K562 (cell line): ENCODE measurements around the gene ANKH. TPM values are rescaled to one million over a fixed set of nuclear protein-coding genes. Genes with fewer than 3 reads are reported as not detected.

Experiments
- ATAC-seq: fragments of 200-7000 bp; cut with Tn5 transposase; 3 replicates; pipeline ENCODE4 v1.9.1; 2020; ENCODE audit warnings: moderate library complexity
- BruUV-seq: library from RNA; stranded (reverse); fragments of 400-500 nt; replicated peaks from 2 replicates; lab custom pipeline; 2021; lab: Mats Ljungman, UMichigan
- CTCF ChIA-PET: fragments of 300-600 bp; formaldehyde crosslinking; extraction: SDS; loops from one replicate; lab custom pipeline; 2021; ENCODE audit warnings: low intra/inter-chr PET ratio; lab: Yijun Ruan, JAX
- POLR2A ChIA-PET: fragments of 300-600, 350-650 bp; sonication (Branson Sonifier 250); formaldehyde crosslinking; extraction: SDS; loops from one replicate; lab custom pipeline; 2021; ENCODE audit warnings: antibody characterized with exemption, inconsistent platforms; lab: Yijun Ruan, JAX
- DNase-seq, 4 experiments: peaks; one replicate each; pipeline versions ENCODE4 v3.0.0 to v3.0.0-alpha.2; 2011 to 2018; ENCODE audit warnings: low spot score in 3 of 4, mixed read lengths in 3 of 4; ENCODE audit errors: extremely low read depth in 1 of 4
- FAIRE-seq: peaks from 2 replicates; lab custom pipeline; 2011; peaks lifted over from hg19 to GRCh38; lab: Jason Lieb, UNC
- H2AFZ ChIP-seq: 2 replicates; pipeline ENCODE4 v1.6.0; 2011; ENCODE audit warnings: low read depth, low read length, control low read depth, inconsistent platforms
- H3K27ac ChIP-seq: fragments of 200-600 bp; 3 replicates; pipeline ENCODE4 v1.8.0; 2011; ENCODE audit warnings: low read depth, mild to moderate bottlenecking, control low read depth, inconsistent platforms, low read length, moderate library complexity, mixed read lengths; ENCODE audit errors: extremely low read depth
- H3K27me3 ChIP-seq, 2 experiments: fragments of 300-600 bp in 1 of 2; 2 replicates in 1 of 2; 3 replicates in 1 of 2; pipeline versions ENCODE4 v1.6.0 to v1.8.0; 2011; ENCODE audit warnings: inconsistent platforms in 2 of 2, low read length in 2 of 2, mild to moderate bottlenecking in 1 of 2, mixed read lengths in 1 of 2, moderate library complexity in 1 of 2; ENCODE audit not compliant: control insufficient read depth in 2 of 2, insufficient read depth in 2 of 2
- H3K36me3 ChIP-seq: fragments of 300-600 bp; 3 replicates; pipeline ENCODE4 v1.8.0; 2011; ENCODE audit warnings: mild to moderate bottlenecking, low read length, inconsistent platforms; ENCODE audit not compliant: control insufficient read depth, insufficient read depth
- H3K4me1 ChIP-seq, 2 experiments: fragments of 200-600 bp in 1 of 2; replicated peaks in 1 of 2; 2 replicates in 1 of 2; 3 replicates in 1 of 2; pipeline versions ENCODE4 v1.5.1 to v1.8.0; 2011; ENCODE audit warnings: inconsistent platforms in 2 of 2, low read length in 2 of 2, mild to moderate bottlenecking in 1 of 2, mixed read lengths in 1 of 2, moderate library complexity in 1 of 2; ENCODE audit not compliant: control insufficient read depth in 2 of 2, insufficient read depth in 2 of 2
- H3K4me2 ChIP-seq: 2 replicates; pipeline ENCODE4 v1.6.1; 2011; ENCODE audit warnings: low read length, control low read depth, inconsistent platforms, mixed read lengths; ENCODE audit not compliant: insufficient read depth
- H3K4me3 ChIP-seq: fragments of 200-600 bp; sonication (generic), shearing (Covaris generic); 2 replicates; pipeline ENCODE4 v1.5.1; 2016; ENCODE audit warnings: control low read depth, inconsistent platforms
- H3K79me2 ChIP-seq: fragments of 200-600 bp; 3 replicates; pipeline ENCODE4 v1.8.0; 2011; ENCODE audit warnings: low read length, inconsistent platforms; ENCODE audit not compliant: control insufficient read depth, insufficient read depth
- H3K9ac ChIP-seq, 2 experiments: 2 replicates each; pipeline versions ENCODE4 v1.6.0 to v1.6.1; 2011; ENCODE audit warnings: low read depth in 2 of 2, low read length in 2 of 2, control low read depth in 1 of 2, inconsistent platforms in 1 of 2, mild to moderate bottlenecking in 1 of 2, mixed read lengths in 1 of 2; ENCODE audit not compliant: insufficient read depth in 1 of 2
- H3K9me1 ChIP-seq: one replicate; pipeline ENCODE4 v1.6.0; 2011; ENCODE audit warnings: inconsistent platforms, mild to moderate bottlenecking, low read length, moderate library complexity; ENCODE audit not compliant: control insufficient read depth, insufficient read depth
- H3K9me3 ChIP-seq: replicated peaks from 2 replicates; pipeline ENCODE4 v1.5.1; 2011; ENCODE audit warnings: low read depth, low read length, inconsistent platforms; ENCODE audit not compliant: control insufficient read depth, insufficient read depth
- H4K20me1 ChIP-seq: replicated peaks from 2 replicates; pipeline ENCODE4 v1.6.1; 2011; ENCODE audit warnings: low read length, inconsistent platforms, mixed read lengths; ENCODE audit not compliant: control insufficient read depth, insufficient read depth
- CBX3 ChIP-seq, 2 experiments: IDR thresholded peaks; 1 replicate in 1 of 2; 2 replicates in 1 of 2; pipeline ENCODE4 v1.6.1; 2012; ENCODE audit warnings: inconsistent platforms in 2 of 2, low read length in 2 of 2, borderline replicate concordance in 1 of 2, control low read depth in 1 of 2
- CC2D1A ChIP-seq: fragments of 450-650 bp; IDR thresholded peaks from 2 replicates; pipeline ENCODE4 v1.6.1; 2017; ENCODE audit warnings: mild to moderate bottlenecking
- DACH1 ChIP-seq: fragments of 450-650 bp; IDR thresholded peaks from 2 replicates; pipeline ENCODE4 v1.6.1; 2018; ENCODE audit not compliant: partially characterized antibody
- FOXM1 ChIP-seq, 2 experiments: fragments of 450-650 bp in 1 of 2; sonication (generic) in 1 of 2; formaldehyde crosslinking in 1 of 2; IDR thresholded peaks; 2 replicates each; pipeline versions ENCODE4 v1.6.1 to v1.9.0; 2017 to 2022; ENCODE audit warnings: low read depth in 2 of 2, mild to moderate bottlenecking in 2 of 2, missing genetic modification reagents in 1 of 2, moderate library complexity in 1 of 2
- MAFK ChIP-seq: IDR thresholded peaks from 2 replicates; pipeline ENCODE4 v1.6.1; 2011; ENCODE audit warnings: low read length, improper control_type of control experiment
- PHF21A ChIP-seq: fragments of 450-650 bp; IDR thresholded peaks from 2 replicates; pipeline ENCODE4 v1.6.1; 2017; ENCODE audit warnings: low read depth, borderline replicate concordance
- RBFOX2 ChIP-seq: fragments of 200-400 bp; formaldehyde crosslinking; IDR thresholded peaks from 2 replicates; pipeline ENCODE4 v1.6.1; 2017; ENCODE audit warnings: low read depth, mild to moderate bottlenecking, low read length, moderate library complexity
- SMAD2 ChIP-seq: fragments of 150-350 bp; IDR thresholded peaks from 2 replicates; pipeline ENCODE4 v1.6.1; 2014; ENCODE audit warnings: low read depth, mild to moderate bottlenecking, low read length
- STAT5B ChIP-seq: fragments of 250-450 bp; sonication (Bioruptor Pico); IDR thresholded peaks from 2 replicates; pipeline ENCODE4 v1.8.0; 2021; ENCODE audit warnings: mild to moderate bottlenecking, inconsistent platforms
- TEAD4 ChIP-seq, 2 experiments: sonication (generic) in 1 of 2; formaldehyde crosslinking in 1 of 2; IDR thresholded peaks; 2 replicates each; pipeline versions ENCODE4 v1.6.1 to v1.8.0; 2012 to 2022; ENCODE audit warnings: borderline replicate concordance in 1 of 2, inconsistent platforms in 1 of 2, low read length in 1 of 2, mild to moderate bottlenecking in 1 of 2, missing genetic modification reagents in 1 of 2
- ZC3H8 ChIP-seq: fragments of 450-650 bp; IDR thresholded peaks from 2 replicates; pipeline ENCODE4 v1.6.1; 2017
- ZNF140 ChIP-seq: fragments of 250-450 bp; sonication (Bioruptor Pico); IDR thresholded peaks from 2 replicates; pipeline ENCODE4 v1.8.0; 2021; ENCODE audit warnings: moderate library complexity, mild to moderate bottlenecking, inconsistent platforms
- WGBS: fragments of 100-300 bp; shearing (Covaris generic); methylation state at CpG from one replicate; pipeline ENCODE4 v1.1.6; 2016; ENCODE audit warnings: low coverage, mixed read lengths; ENCODE audit not compliant: insufficient coverage; ENCODE audit errors: missing lambda C conversion rate; 5-methylcytosine and 5-hydroxymethylcytosine counted together
- in situ Hi-C: fragments of 300-500 bp; cut with MboI; formaldehyde crosslinking; loops from 4 replicates; pipeline ENCODE4 v1.15.0; 2018; ENCODE audit warnings: inconsistent platforms, mixed read lengths
- intact Hi-C: fragments of 100-400 bp; cut with micrococcal nuclease; formaldehyde crosslinking; loops from 2 replicates; pipeline ENCODE4 v1.14.2; 2022
- polyA plus RNA-seq, 8 experiments: library from polyadenylated mRNA; depleted of rRNA in 4 of 8; stranded (reverse) in 5 of 8; unstranded in 3 of 8; fragments of >200 nt; fragmentation: Nextera tagmentation in 2 of 8; fragmentation: Illumina TruSeq in 1 of 8; extraction: Ambion mirVana in 2 of 8; extraction: Trizol in 1 of 8; gene quantifications; 2 replicates each; pipeline versions ENCODE4 v1.2.1 to v1.2.3, GENCODE V29; 2011 to 2014; ENCODE audit warnings: inconsistent platforms in 1 of 8, missing spikeins in 1 of 8
- total RNA-seq, 7 experiments: library from RNA; depleted of rRNA in 6 of 7; stranded (reverse); fragments of >200 nt in 6 of 7; fragmentation: Illumina TruSeq in 2 of 7; extraction: Trizol in 2 of 7; gene quantifications; 2 replicates each; pipeline versions ENCODE4 v1.2.1 to v1.2.3, GENCODE V29; 2011 to 2021; ENCODE audit warnings: low replicate concordance in 1 of 7
- TF ChIP-seq, protein P1 (sequence below): fragments of 450-650 bp; conservative IDR thresholded peaks from 2 replicates; pipeline ENCODE4 v1.6.1; 2016; ENCODE audit warnings: missing genetic modification characterization, low read depth, mild to moderate bottlenecking, missing compliant biosample characterization, moderate library complexity
- TF ChIP-seq, protein P2 (sequence below): sonication (generic); formaldehyde crosslinking; IDR thresholded peaks from 2 replicates; pipeline ENCODE4 v1.9.0; 2022; ENCODE audit warnings: mild to moderate bottlenecking, missing genetic modification reagents
- TF ChIP-seq, protein P3 (sequence below): fragments of 250-450 bp; sonication (Bioruptor Pico); IDR thresholded peaks from 2 replicates; pipeline ENCODE4 v1.5.1; 2021; ENCODE audit warnings: mild to moderate bottlenecking

Gene ANKH
- total and polyA plus RNA-seq, 9 of the 15 experiments (the other 6 are each of a cell fraction or from before 2014, with no cell fraction given): 0.79 to 12.2 (median 4.5) TPM

DNA sequence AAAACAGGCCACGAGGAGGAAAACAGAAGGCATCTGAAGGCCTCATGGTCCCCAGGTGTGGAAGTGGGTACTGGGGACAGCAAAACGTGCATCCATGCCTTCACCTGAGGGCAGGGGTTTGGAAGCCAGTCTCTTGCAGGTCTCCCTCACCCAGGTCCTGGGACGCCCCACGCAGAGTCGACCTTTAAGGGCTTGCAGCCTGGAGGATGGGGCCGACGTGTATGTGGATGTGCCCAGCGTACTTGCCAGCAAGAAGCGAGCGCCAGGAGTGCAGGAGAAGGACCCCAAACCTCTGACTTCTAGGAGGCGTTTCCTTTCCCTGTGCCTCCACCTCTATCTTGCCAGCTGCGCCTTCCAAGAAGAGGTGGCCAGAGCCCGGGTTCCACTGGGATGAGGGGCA, 141.1 kb downstream of the ANKH start:
- Histone ChIP-seq H3K4me2 (no peak overlapping the region), H2AFZ (no peak overlapping the region), H3K27ac (no peak overlapping the region), H3K27me3 (peaks cover 17 to 61% of the 10 kb centered on the region in 2 experiments), H4K20me1 (no peaks in the 10 kb centered on the region; the same call in 1 of the 2 replicates), H3K36me3 (no peaks in the 10 kb centered on the region), H3K4me1 (peaks cover 0 to 6% of the 10 kb centered on the region in 2 experiments; a peak in 1 of 5 replicates), H3K79me2 (no peaks in the 10 kb centered on the region), H3K4me3 (no peak overlapping the region), H3K9me3 (no peaks in the 10 kb centered on the region), H3K9me1 (no peaks in the 10 kb centered on the region), H3K9ac (no peak overlapping the region)
- POLR2A ChIA-PET: interaction anchor here (0.7 to 1.0 kb wide), 2 partner anchors 37 to 137 kb away, joined by 3 read pairs; no protein-coding TSS in a partner anchor
- FAIRE-seq (no peak), DNase-seq (no peak), ATAC-seq (no peak)
- in situ Hi-C loops (loop anchor here (5.0 kb wide), 1 partner anchor 272 kb away; no protein-coding TSS in a partner anchor), intact Hi-C loops (no loop called here)
- TF ChIP-seq RBFOX2 (no peak), STAT5B (CRISPR knock-in tag) (no peak), PHF21A (no peak), SMAD2 (no peak), ZNF140 (CRISPR knock-in tag) (no peak), TEAD4 (IDR thresholded peaks at IDR 0.05; ENCODE audit: low read length) (no peak), TEAD4 (CRISPR knock-in tag; IDR thresholded peaks at IDR 0.05; ENCODE audit: borderline replicate concordance) (no peak), FOXM1 (IDR thresholded peaks at IDR 0.05; ENCODE audit: low read depth) (no peak), FOXM1 (CRISPR knock-in tag; IDR thresholded peaks at IDR 0.05; ENCODE audit: low read depth) (no peak), DACH1 (no peak), ZC3H8 (no peak), CBX3 (IDR thresholded peaks at IDR 0.05; ENCODE audit: borderline replicate concordance in 1 of 2, low read length in 2 of 2) (no peak), CC2D1A (no peak), MAFK (no peak)
- TF ChIP-seq, protein P1, sequence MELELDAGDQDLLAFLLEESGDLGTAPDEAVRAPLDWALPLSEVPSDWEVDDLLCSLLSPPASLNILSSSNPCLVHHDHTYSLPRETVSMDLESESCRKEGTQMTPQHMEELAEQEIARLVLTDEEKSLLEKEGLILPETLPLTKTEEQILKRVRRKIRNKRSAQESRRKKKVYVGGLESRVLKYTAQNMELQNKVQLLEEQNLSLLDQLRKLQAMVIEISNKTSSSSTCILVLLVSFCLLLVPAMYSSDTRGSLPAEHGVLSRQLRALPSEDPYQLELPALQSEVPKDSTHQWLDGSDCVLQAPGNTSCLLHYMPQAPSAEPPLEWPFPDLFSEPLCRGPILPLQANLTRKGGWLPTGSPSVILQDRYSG (tag): no peak
- TF ChIP-seq, protein P2, sequence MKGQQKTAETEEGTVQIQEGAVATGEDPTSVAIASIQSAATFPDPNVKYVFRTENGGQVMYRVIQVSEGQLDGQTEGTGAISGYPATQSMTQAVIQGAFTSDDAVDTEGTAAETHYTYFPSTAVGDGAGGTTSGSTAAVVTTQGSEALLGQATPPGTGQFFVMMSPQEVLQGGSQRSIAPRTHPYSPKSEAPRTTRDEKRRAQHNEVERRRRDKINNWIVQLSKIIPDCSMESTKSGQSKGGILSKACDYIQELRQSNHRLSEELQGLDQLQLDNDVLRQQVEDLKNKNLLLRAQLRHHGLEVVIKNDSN (CRISPR knock-in tag): no peak
- TF ChIP-seq, protein P3, sequence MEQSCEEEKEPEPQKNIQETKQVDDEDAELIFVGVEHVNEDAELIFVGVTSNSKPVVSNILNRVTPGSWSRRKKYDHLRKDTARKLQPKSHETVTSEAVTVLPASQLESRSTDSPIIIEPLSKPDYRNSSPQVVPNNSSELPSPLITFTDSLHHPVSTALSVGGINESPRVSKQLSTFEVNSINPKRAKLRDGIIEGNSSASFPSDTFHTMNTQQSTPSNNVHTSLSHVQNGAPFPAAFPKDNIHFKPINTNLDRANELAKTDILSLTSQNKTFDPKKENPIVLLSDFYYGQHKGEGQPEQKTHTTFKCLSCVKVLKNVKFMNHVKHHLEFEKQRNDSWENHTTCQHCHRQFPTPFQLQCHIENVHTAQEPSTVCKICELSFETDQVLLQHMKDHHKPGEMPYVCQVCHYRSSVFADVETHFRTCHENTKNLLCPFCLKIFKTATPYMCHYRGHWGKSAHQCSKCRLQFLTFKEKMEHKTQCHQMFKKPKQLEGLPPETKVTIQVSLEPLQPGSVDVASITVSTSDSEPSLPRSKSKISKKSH (CRISPR knock-in tag): no peak
- CTCF ChIA-PET: no interaction called here
- no TSS peak for BruUV-seq
- WGBS: 11% methylated on average over 10 of the region's 13 CpGs
